A549 (cell line): ENCODE measurements around the gene PLAC1. TPM values are rescaled to one million over a fixed set of nuclear protein-coding genes. Genes with fewer than 3 reads are reported as not detected.

Source experiments
- ATAC-seq, 2 experiments: fragments of 200-7000 bp in 1 of 2; fragments of >200 bp in 1 of 2; cut with Nextera tagmentation in 1 of 2; cut with Tn5 transposase in 1 of 2; 3 replicates each; pipeline versions ENCODE4 v1.8.0 to v1.9.1; 2018 to 2020; ENCODE audit warnings: mild to moderate bottlenecking in 1 of 2, moderate library complexity in 1 of 2
- CTCF ChIA-PET: fragments of 300-600 bp; sonication (Branson Sonifier 250); formaldehyde crosslinking; extraction: SDS; loops from one replicate; lab custom pipeline; 2021; ENCODE audit warnings: antibody characterized with exemption, inconsistent platforms; lab: Yijun Ruan, JAX
- POLR2A ChIA-PET: fragments of 350-600 bp; formaldehyde crosslinking; extraction: SDS; loops from one replicate; lab custom pipeline; 2021; ENCODE audit warnings: antibody characterized with exemption, inconsistent platforms; lab: Yijun Ruan, JAX
- DNase-seq, 2 experiments: peaks; one replicate each; pipeline versions ENCODE4 v3.0.0 to v3.0.0-alpha.2; 2011 to 2016; ENCODE audit warnings: low read depth in 1 of 2, low spot score in 1 of 2
- FAIRE-seq: peaks from 2 replicates; lab custom pipeline; 2011; peaks lifted over from hg19 to GRCh38; lab: Jason Lieb, UNC
- H3K27ac ChIP-seq, 2 experiments: fragments of >200 bp; sonication (Bioruptor Twin); formaldehyde crosslinking; 3 replicates each; pipeline ENCODE4 v1.5.1; 2016 to 2017
- H3K4me1 ChIP-seq: fragments of >200 bp; sonication (Bioruptor Twin); formaldehyde crosslinking; 3 replicates; pipeline ENCODE4 v1.6.1; 2016
- H3K4me2 ChIP-seq: fragments of >200 bp; sonication (Bioruptor Twin); formaldehyde crosslinking; 3 replicates; pipeline ENCODE4 v1.6.1; 2016
- H3K4me3 ChIP-seq: fragments of >200 bp; sonication (Bioruptor Twin); formaldehyde crosslinking; 3 replicates; pipeline ENCODE4 v1.5.1; 2016
- H3K9me3 ChIP-seq: fragments of >200 bp; sonication (Bioruptor Twin); formaldehyde crosslinking; 3 replicates; pipeline ENCODE4 v1.6.1; 2016
- BCL3 ChIP-seq: fragments of >200 bp; sonication (Bioruptor Twin); formaldehyde crosslinking; IDR thresholded peaks from 3 replicates; pipeline ENCODE4 v1.6.1; 2016
- BHLHE40 ChIP-seq: IDR thresholded peaks from 2 replicates; pipeline ENCODE4 v1.6.1; 2012; ENCODE audit warnings: low read depth, low read length, inconsistent platforms
- CEBPB ChIP-seq, 2 experiments: fragments of >200 bp in 1 of 2; sonication (Bioruptor Twin) in 1 of 2; formaldehyde crosslinking in 1 of 2; IDR thresholded peaks; 2 replicates each; pipeline ENCODE4 v1.6.1; 2012 to 2016
- CHD2 ChIP-seq: fragments of 150-350 bp; IDR thresholded peaks from 2 replicates; pipeline ENCODE4 v1.6.1; 2014; ENCODE audit warnings: low read length; ENCODE audit not compliant: partially characterized antibody
- E2F6 ChIP-seq: IDR thresholded peaks from 2 replicates; pipeline ENCODE4 v1.6.1; 2012; ENCODE audit warnings: low read depth, borderline replicate concordance
- ELK1 ChIP-seq: fragments of 150-350 bp; IDR thresholded peaks from 2 replicates; pipeline ENCODE4 v1.6.1; 2014; ENCODE audit warnings: low read depth, mild to moderate bottlenecking, low read length
- EP300 ChIP-seq, 2 experiments: fragments of >200 bp; sonication (Bioruptor Twin); formaldehyde crosslinking; IDR thresholded peaks; 2 replicates in 1 of 2; 3 replicates in 1 of 2; pipeline ENCODE4 v1.6.1; 2016 to 2017
- FOSB ChIP-seq: fragments of 250-450 bp; sonication (Bioruptor Pico); IDR thresholded peaks from 2 replicates; pipeline ENCODE4 v1.5.0; 2020; ENCODE audit warnings: mild to moderate bottlenecking, moderate library complexity
- HES2 ChIP-seq: fragments of >200 bp; sonication (Bioruptor Twin); formaldehyde crosslinking; IDR thresholded peaks from 2 replicates; pipeline ENCODE4 v1.6.1; 2016
- HEYL ChIP-seq: fragments of 250-450 bp; sonication (Bioruptor Pico); IDR thresholded peaks from 2 replicates; pipeline ENCODE4 v1.8.0; 2021; ENCODE audit warnings: mild to moderate bottlenecking, moderate library complexity
- KDM1A ChIP-seq: fragments of 200-600 bp; sonication (generic); IDR thresholded peaks from 2 replicates; pipeline ENCODE4 v1.6.1; 2016; ENCODE audit warnings: low read depth, mild to moderate bottlenecking
- KDM5A ChIP-seq: fragments of 200-600 bp; sonication (generic); IDR thresholded peaks from 2 replicates; pipeline ENCODE4 v1.6.1; 2016; ENCODE audit warnings: antibody characterized with exemption, mild to moderate bottlenecking
- MAFK ChIP-seq: fragments of 450-650 bp; IDR thresholded peaks from 2 replicates; pipeline ENCODE4 v1.6.1; 2014; ENCODE audit not compliant: partially characterized antibody
- MAX ChIP-seq: IDR thresholded peaks from 2 replicates; pipeline ENCODE4 v1.6.1; 2012
- MYC ChIP-seq: IDR thresholded peaks from 2 replicates; pipeline ENCODE4 v1.6.1; 2012; ENCODE audit warnings: mild to moderate bottlenecking, inconsistent platforms, low read length, improper control_type of control experiment, borderline replicate concordance
- NFE2L2 ChIP-seq: fragments of 150-350 bp; conservative IDR thresholded peaks from 2 replicates; pipeline ENCODE4 v1.6.1; 2014; ENCODE audit warnings: low read length
- POLR2A ChIP-seq: IDR thresholded peaks from 2 replicates; pipeline ENCODE4 v1.6.1; 2012; ENCODE audit warnings: mild to moderate bottlenecking, low read length
- RARB ChIP-seq: fragments of 250-450 bp; sonication (Bioruptor Pico); IDR thresholded peaks from 2 replicates; pipeline ENCODE4 v1.8.0; 2021; ENCODE audit warnings: mild to moderate bottlenecking, moderate library complexity
- RCOR1 ChIP-seq: fragments of 150-350 bp; IDR thresholded peaks from 2 replicates; pipeline ENCODE4 v1.6.1; 2014; ENCODE audit warnings: antibody characterized with exemption, low read length, low read depth
- TFCP2L1 ChIP-seq: fragments of 250-450 bp; sonication (Bioruptor Pico); IDR thresholded peaks from 2 replicates; pipeline ENCODE4 v1.5.0; 2021; ENCODE audit warnings: mild to moderate bottlenecking
- TP53 ChIP-seq: fragments of 250-450 bp; sonication (Bioruptor Pico); IDR thresholded peaks from 2 replicates; pipeline ENCODE4 v1.5.0; 2021; ENCODE audit warnings: mild to moderate bottlenecking, moderate library complexity
- USF2 ChIP-seq: fragments of 450-650 bp; IDR thresholded peaks from 2 replicates; pipeline ENCODE4 v1.6.1; 2014; ENCODE audit warnings: antibody characterized with exemption
- ZC3H11A ChIP-seq: fragments of 450-650 bp; IDR thresholded peaks from 2 replicates; pipeline ENCODE4 v1.6.1; 2014; ENCODE audit warnings: antibody characterized with exemption, mild to moderate bottlenecking
- ZNF302 ChIP-seq: fragments of 250-450 bp; sonication (Bioruptor Pico); IDR thresholded peaks from 2 replicates; pipeline ENCODE4 v1.9.0; 2021; ENCODE audit warnings: inconsistent platforms, mild to moderate bottlenecking, moderate library complexity
- WGBS: methylation state at CpG from one replicate; pipeline ENCODE4 v1.1.6; 2017; ENCODE audit errors: missing lambda C conversion rate; 5-methylcytosine and 5-hydroxymethylcytosine counted together
- polyA plus RNA-seq, 4 experiments: library from polyadenylated mRNA; depleted of rRNA in 3 of 4; stranded (reverse); fragments of >200 nt; fragmentation: RNase III in 1 of 4; extraction: RNeasy Plus Mini Kit Qiagen cat#74134 plus additional on column Dnase treatment in 1 of 4; gene quantifications; 2 replicates in 3 of 4; 3 replicates in 1 of 4; pipeline ENCODE4 v1.2.3, GENCODE V29; 2011 to 2017

Gene PLAC1
- polyA plus RNA-seq, 2 of the 4 experiments (the other 2 are of a cell fraction) = 0.79 to 2.6 TPM

- CTCF ChIA-PET = no interaction called here
- Histone ChIP-seq H3K9me3 (peaks cover 10% of the 10 kb centered on the region; the same call in 2 of the 3 replicates), H3K4me3 (no peak overlapping the region), H3K27ac (peak overlapping the region; percentile 97 to 98), H3K4me1 (peaks cover 50% of the 10 kb centered on the region), H3K4me2 (no peak overlapping the region)
- TF ChIP-seq CHD2 = no peak
- no peak for TF ChIP-seq RARB (CRISPR knock-in tag)
- TF ChIP-seq POLR2A = no peak
- no peak for TF ChIP-seq MAX
- TF ChIP-seq HEYL (CRISPR knock-in tag) = no peak
- no peak for TF ChIP-seq TFCP2L1 (CRISPR knock-in tag)
- no peak for TF ChIP-seq MYC
- TF ChIP-seq TP53 = no peak
- FAIRE-seq (no peak), ATAC-seq (no peak), DNase-seq (no peak)
- POLR2A ChIA-PET = no interaction called here
These were observed 14.9 kb upstream of the PLAC1 start for GRCh38 chrX:134673123-134673522.

- no peak for ATAC-seq
- no peak for DNase-seq
- CTCF ChIA-PET = interaction anchor here (1.0 kb wide), 1 partner anchor 151 kb away, joined by 3 read pairs; no protein-coding TSS in a partner anchor
- Histone ChIP-seq H3K27ac (peak overlapping the region; percentile 97 to 98), H3K4me2 (no peak overlapping the region), H3K4me3 (no peak overlapping the region), H3K9me3 (peaks cover 10% of the 10 kb centered on the region; the same call in 2 of the 3 replicates), H3K4me1 (peaks cover 50% of the 10 kb centered on the region)
- no peak for TF ChIP-seq HEYL (CRISPR knock-in tag)
- POLR2A ChIA-PET = no interaction called here
- WGBS = 97% methylated on average over 4 of the region's 4 CpGs
- peak; percentile 49 for FAIRE-seq
These were observed 13.8 kb upstream of the PLAC1 start for GRCh38 chrX:134672101-134672500.

GRCh38 chrX:134671294-134671693, 13.0 kb upstream of the PLAC1 start:
- no peak for TF ChIP-seq HES2
- no peak for TF ChIP-seq MAFK
- no peak for TF ChIP-seq POLR2A
- no peak for TF ChIP-seq BHLHE40
- no peak for TF ChIP-seq USF2
- no peak for TF ChIP-seq KDM1A
- TF ChIP-seq BCL3 = no peak
- no peak for TF ChIP-seq MAX
- no peak for TF ChIP-seq EP300 (IDR thresholded peaks at IDR 0.05)
- no peak for TF ChIP-seq RCOR1
- TF ChIP-seq ELK1 = no peak
- no peak for TF ChIP-seq ZC3H11A
- TF ChIP-seq CEBPB (IDR thresholded peaks at IDR 0.05) = no peak
- no peak for TF ChIP-seq NFE2L2
- TF ChIP-seq KDM5A = no peak
- TF ChIP-seq FOSB (CRISPR knock-in tag) = no peak
- TF ChIP-seq ZNF302 (CRISPR knock-in tag) = no peak
- TF ChIP-seq E2F6 = no peak
- DNase-seq = no peak
- peaks cover 10% of the 10 kb centered on the region; the same call in 2 of the 3 replicates for H3K9me3 ChIP-seq
- no peak for ATAC-seq
- no peak overlapping the region for H3K4me3 ChIP-seq
- H3K4me2 ChIP-seq = peak overlapping the region; percentile 68
- H3K4me1 ChIP-seq = peaks cover 41% of the 10 kb centered on the region
- ChIA-PET CTCF (no interaction called here), POLR2A (no interaction called here)
- FAIRE-seq = no peak
- H3K27ac ChIP-seq = peak overlapping the region; percentile 97 to 98
- 78% methylated on average over 6 of the region's 6 CpGs for WGBS
